Activated CD4-positive, alpha-beta T cell treated with anti-CD3 and anti-CD28 coated beads, Interleukin-2, amount 50 U/mL, for 4 hours (primary cell): Measurements from ENCODE around the gene MARCHF3.
"Not testable (repeated sequence)": the region's sequence is repeated elsewhere in the genome, so short reads cannot be mapped to it uniquely, and the experiment has no call there.

Experiments
- DNase-seq, 2 experiments: peaks; one replicate each; pipeline ENCODE4 v3.0.0-alpha.2; 2020

The MARCHF3 gene

GRCh38 chr5:126947146-126948010, 83.0 kb downstream of the MARCHF3 start:
- DNase-seq, result no peak

GRCh38 chr5:126942908-126943307, 87.5 kb downstream of the MARCHF3 start:
- not testable (repeated sequence) for DNase-seq

GRCh38 chr5:126941403-126941802, 89.0 kb downstream of the MARCHF3 start:
- no peak for DNase-seq

- DNase-seq, result no peak
These were observed 90.5 kb downstream of the MARCHF3 start for GRCh38 chr5:126939887-126940286.

GRCh38 chr5:126938466-126938865, 91.9 kb downstream of the MARCHF3 start:
- no peak for DNase-seq

GRCh38 chr5:126937771-126938170, 92.6 kb downstream of the MARCHF3 start:
- no peak for DNase-seq

GRCh38 chr5:126936775-126937418, 93.5 kb downstream of the MARCHF3 start:
- no peak for DNase-seq

GRCh38 chr5:126931963-126932660, 98.2 kb downstream of the MARCHF3 start:
- DNase-seq, result no peak

- DNase-seq, result no peak
These were observed 102.3 kb downstream of the MARCHF3 start for GRCh38 chr5:126928041-126928440.

- no peak for DNase-seq
These were observed 102.9 kb downstream of the MARCHF3 start for GRCh38 chr5:126927429-126927828.

- no peak for DNase-seq
These were observed 104.2 kb downstream of the MARCHF3 start for GRCh38 chr5:126926187-126926586.

- no peak for DNase-seq
These were observed 104.9 kb downstream of the MARCHF3 start for GRCh38 chr5:126925482-126925881.

GRCh38 chr5:126924331-126925033, 105.9 kb downstream of the MARCHF3 start:
- DNase-seq, result no peak

GRCh38 chr5:126921241-126922091, 108.9 kb downstream of the MARCHF3 start:
- no peak for DNase-seq

GRCh38 chr5:126920291-126920690, 110.1 kb downstream of the MARCHF3 start:
- DNase-seq, result no peak

- DNase-seq, result no peak
These were observed 110.8 kb downstream of the MARCHF3 start for GRCh38 chr5:126919566-126919965.

GRCh38 chr5:126918615-126918957, 111.8 kb downstream of the MARCHF3 start:
- DNase-seq, result no peak

GRCh38 chr5:126917918-126918614, 112.3 kb downstream of the MARCHF3 start:
- no peak for DNase-seq

- no peak for DNase-seq
These were observed 114.9 kb downstream of the MARCHF3 start for GRCh38 chr5:126915496-126915895.

GRCh38 chr5:126914801-126915436, 115.4 kb downstream of the MARCHF3 start:
- DNase-seq, result no peak

GRCh38 chr5:126912616-126913200, 117.7 kb downstream of the MARCHF3 start:
- DNase-seq, result no peak
